Right hindlimb (tissue), 1 donor: Measurements from ENCODE around the gene KIF5C.

Experiments used
- DNase-seq: peaks from one replicate; pipeline ENCODE4 v3.0.0-alpha.2; 2018

KIF5C gene

GRCh38 chr2:148926981-148927401 is 52.0 kb downstream of the KIF5C start:
- DNase-seq = no peak

DNA sequence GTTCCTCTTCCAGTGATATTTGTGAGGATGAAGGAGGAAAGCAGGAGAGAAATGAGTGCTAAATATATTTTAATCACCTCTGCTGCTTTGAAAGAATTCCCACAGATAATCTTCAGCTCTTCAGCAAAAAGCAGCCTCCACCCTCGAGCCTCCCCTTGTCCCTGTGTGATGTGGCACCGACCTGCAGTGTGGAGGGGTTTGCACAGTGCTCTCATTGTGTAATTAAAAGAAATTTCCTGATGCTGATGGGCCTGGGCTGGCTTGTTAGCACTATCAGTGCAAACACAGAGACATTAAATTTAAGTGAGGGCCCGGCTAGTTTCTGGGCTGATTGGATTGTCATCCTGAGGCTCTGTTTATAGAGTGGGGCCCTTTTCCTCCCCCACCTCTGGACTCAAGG is 53.4 kb downstream of the KIF5C start:
- no peak for DNase-seq

DNA sequence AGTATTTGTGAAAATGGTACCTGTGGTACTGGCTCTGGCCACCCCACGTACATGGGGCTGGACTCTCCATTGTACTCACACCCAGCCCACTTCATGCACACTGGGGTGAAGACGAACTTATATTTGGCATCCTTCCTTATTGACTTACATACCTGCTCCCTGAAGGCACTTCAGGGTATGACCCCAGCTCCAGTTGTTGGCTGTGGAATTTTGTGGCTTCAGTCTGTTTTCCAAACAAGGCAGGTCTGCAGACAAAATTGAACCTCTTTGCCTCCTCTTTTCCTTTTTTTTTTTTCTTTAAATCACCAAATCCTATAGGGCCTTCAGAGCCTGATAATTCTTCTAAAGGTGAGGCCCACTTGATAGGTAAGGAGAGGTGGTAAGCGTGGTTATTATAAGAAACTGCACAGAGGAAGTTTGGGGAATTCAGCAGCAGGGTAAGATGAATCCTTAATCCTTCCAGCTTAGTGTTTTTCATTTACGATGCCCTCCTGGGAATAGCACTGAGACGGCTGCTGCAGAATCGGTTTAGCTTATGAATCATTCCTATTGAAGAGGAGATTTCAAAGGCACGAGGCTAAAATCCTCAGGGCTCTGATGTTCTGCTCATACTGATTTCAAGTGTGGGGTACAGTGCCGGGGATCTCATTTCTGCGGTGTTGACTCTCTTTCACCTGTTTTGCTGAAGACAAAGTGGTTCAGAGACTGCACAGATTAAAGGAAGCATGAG is 55.2 kb downstream of the KIF5C start:
- no peak for DNase-seq

DNA sequence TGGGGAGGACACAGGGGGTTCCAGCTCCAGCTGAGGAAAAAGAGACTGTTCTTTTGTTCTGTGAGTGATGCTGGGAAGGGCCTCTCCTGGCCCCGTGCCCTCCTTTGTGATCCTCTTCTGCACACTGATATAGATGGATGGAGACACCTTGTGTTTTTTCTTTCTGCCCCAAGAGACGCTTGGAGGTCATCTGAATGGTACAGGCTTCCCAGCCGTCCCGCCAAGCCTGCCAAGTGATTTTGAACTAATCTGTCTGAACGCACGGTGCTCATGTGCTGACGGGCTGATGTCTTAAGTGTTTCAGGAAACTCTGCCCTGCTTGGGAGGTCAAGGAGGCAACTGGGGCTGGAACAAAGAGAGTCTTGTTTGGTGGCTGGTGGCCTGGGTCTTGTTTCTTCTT is 57.5 kb downstream of the KIF5C start:
- no peak for DNase-seq

- DNase-seq = no peak
Measured at GRCh38 chr2:148933456-148933855, 58.4 kb downstream of the KIF5C start.

DNA sequence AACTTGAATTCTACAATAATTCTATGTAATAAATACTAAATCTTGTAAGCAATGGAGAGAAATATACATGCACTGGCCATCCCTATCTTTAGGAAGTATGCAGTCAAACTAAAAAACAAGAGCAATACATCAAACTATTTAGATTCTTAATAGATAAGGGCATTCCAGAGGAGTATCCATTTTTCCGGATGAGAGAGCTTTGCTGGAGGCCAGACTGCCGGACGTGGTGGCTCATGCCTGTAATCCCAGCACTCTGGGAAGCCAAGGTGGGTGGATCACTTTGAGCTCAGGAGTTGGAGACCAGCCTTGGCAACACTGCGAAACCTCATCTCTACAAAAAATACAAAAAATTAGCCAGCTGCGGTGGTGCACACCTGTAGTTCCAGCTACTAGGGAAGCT is 60.8 kb downstream of the KIF5C start:
- DNase-seq = no peak

DNA sequence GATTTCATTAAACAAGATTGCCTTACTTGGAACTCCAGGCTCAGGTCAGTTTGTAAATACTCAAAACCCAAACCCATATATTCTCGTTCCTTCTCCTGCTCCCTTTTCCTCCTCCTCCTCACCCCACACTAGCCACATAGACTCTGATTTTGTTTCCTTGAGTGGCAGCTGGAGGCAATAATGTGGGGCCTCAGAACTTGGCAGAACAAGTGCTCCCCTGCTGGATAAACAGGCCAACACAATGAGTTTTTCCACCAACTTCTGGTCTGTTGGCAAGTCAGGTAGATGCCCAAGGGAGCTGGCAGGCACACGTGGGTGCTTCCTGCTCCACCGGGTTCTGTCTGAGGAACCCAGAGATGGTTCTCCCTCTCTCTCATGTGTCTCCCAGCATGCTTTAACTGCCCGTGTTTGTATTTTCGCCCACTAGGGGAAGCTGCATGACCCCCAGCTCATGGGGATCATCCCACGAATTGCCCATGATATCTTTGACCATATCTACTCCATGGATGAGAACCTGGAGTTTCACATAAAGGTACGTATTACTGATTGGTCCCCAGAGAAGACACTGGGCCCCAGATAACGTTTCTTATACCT is 61.9 kb downstream of the KIF5C start:
- DNase-seq = no peak

- no peak for DNase-seq
Measured at GRCh38 chr2:148939271-148939670, 64.2 kb downstream of the KIF5C start.

- no peak for DNase-seq
Measured at GRCh38 chr2:148943097-148943496, 68.1 kb downstream of the KIF5C start.

GRCh38 chr2:148944536-148944935 is 69.5 kb downstream of the KIF5C start:
- no peak for DNase-seq

DNA sequence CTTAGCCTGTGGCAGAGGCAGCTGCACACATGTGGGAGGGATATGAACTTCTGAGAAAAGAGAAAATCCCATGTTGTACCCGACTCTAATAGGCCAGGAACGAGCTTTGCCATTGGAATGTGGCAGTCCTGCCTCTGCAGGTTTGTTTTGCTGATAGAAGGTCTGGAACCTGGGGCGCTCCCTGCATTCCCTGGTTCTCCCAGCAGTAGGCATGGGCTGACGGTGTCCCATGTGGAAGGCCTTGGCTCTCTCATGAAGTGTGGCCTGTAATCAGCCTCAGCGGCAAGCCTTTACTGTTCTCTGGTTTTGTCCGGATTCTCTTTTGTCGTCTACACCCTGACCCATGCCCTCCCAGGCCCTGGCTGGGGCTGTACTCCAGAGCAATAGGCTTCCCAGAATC is 72.3 kb downstream of the KIF5C start:
- DNase-seq = no peak

GRCh38 chr2:148948868-148949267 is 73.8 kb downstream of the KIF5C start:
- no peak for DNase-seq

GRCh38 chr2:148949348-148949747 is 74.3 kb downstream of the KIF5C start:
- no peak for DNase-seq

DNA sequence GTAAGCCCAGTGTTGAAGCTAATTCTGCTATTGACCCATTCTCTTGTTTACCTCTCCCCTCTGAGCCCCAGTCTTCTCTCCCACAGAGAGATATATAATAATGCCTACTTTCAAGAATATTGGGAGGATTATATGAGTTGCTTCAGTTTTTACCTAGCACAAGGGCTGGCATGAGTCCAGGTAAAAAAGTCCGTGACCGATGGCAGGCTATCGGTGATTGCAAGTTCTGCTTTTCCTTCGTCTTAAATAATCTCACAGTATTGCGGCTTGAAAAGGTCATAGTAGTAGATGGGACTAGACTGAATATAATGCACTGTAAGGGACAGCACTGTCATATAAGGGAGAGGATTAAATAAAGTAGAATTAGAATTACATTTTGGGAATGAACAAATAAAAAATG is 77.6 kb downstream of the KIF5C start:
- DNase-seq = no peak

DNA sequence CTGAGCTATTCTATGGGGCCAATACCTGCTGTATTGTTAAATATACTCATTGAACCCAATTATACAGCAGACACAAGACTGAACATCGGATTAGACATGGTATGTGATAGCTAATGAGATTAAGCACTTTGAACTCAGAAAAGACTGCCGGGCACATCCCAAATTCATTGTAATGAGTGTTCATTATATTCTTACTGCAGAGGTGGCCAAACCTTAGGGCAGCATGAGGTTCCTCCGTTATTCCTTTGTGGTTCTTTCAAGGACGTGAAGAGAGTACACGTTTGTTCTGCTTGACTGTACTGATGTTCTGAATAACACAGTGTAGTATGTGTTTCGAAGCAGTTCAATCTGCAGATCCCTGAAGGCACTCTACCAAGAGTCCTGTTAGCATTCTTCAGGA is 78.4 kb downstream of the KIF5C start:
- no peak for DNase-seq

DNA sequence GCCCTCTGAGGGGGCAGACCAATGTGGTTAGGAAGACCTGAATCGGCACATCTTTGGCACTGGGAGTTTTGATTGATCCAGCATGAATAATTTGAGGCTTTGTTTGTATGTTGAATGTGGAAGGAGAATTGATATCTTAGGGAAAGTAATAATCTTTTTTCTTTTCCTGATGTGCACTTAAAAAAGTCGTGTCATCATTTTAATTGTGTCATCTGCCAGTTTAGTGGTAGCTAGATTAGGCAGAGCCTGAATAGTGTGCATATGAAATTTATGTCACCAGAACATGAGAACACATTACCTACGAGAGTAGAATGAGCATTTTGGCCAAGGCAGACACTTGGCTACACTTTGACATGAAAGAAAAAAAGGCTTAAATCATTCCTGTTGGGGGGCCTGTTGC is 79.5 kb downstream of the KIF5C start:
- DNase-seq = no peak

DNA sequence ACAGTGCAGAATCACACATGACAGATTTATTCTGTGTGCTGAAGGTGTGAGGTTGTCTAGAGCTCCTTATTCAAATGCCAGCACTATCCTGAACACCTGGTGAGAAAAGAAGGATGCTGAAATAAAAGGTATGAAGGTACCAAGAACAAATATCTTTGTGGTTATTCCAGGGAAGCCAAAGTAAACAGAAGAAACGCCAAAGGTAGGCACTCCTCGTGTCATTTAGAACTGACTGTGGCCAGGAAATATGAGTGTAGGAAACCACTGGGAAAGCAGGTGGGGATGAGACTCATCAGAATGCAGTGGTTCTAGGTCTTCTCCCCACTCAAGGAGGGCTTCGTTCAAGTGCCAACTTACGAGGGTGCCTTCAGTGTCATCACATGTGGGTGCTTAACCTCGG is 80.8 kb downstream of the KIF5C start:
- no peak for DNase-seq

GRCh38 chr2:148957023-148957422 is 82.0 kb downstream of the KIF5C start:
- DNase-seq = no peak

DNA sequence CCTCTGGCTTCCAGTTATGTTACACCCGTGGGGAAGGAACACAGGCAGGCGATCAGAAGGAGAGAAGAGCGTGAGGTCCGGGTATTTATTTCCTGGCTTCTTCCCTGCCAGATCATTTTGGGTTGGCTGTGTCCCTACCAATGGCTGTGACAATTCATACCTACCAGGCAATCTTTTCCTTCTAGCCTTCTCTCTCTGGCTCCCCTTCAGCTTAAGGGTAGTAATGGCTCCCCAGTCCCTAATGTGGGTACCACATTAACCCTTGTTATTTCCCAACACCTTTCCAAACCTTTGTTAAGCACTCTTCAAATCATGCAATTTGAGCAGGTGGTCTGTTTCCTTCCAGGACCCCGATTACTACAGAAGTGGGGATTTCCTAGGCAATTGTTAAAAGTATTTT is 84.7 kb downstream of the KIF5C start:
- DNase-seq = no peak

DNA sequence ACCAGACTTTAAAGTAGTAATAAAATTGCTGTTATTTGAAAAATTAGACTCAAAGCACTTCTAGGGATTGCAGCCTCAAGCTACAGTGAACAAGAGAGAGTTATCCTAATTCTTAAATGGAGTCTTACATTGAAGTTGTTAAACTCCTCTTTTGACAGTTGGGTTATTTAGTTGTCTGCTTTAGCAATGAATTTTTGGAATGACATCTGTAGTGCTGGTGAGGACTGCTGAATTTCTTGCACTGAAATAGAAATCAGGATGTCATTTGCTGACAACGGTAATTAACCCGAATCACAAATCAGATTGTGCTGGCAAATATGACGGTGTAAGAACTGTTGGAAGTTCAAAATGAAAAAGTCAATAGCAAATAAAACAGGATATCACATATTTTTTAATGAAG is 85.5 kb downstream of the KIF5C start:
- no peak for DNase-seq

DNA sequence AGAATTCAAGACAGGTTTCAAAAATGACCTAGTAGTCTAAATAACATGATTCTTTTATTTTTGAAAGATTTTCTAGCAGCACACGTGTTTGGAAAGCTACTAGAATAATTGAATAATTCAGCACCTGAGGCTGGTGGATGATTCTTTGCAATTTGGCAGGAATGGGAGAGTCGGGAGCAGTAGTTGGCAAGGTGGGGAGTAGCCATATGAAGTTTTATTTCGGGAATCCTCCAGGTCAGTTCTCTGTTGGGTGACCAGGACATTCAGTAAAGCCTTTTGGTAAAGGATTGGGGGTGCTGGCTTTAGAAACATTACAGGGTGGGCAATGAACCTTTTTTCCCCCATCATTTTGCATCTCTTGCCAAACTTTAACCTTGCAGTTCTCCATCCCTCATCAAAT is 88.4 kb downstream of the KIF5C start:
- no peak for DNase-seq

DNA sequence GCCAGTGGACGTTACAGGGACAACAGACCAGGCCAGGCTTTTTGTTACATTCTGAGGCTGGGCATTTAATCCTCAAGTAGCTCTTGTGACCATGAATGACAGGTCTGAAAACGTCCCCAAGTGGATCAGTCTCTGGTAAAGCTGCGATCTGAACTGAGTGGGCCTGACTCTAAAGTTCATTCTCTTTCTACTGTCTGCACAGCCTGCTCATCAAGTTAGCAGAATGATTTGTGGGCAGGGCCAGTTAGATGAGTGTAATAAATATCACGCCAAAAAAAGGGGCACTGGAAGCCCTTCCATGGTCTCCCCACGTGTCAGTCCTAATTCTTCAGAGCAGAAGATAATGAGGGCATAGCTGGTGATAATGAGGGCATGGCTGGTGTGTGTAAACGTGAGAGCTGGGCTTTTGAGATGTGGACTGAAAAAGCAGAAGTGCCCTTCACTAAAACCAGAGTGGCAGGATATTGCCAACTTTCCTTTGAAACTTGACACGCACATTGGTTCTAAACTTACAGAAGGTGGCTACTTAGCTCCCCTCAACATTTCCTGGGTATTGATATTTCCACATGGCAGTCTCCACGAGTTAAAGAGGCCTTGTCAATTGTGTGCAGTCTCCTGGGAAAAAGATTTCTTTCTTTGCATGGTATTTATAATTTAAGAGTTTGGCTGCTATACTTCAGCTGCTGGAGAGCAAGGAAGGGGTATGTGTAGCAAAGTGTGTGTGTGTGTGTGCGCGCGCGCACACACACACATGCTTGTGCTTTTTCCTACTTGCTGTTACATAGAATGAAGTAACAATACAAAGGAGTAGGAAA is 90.8 kb downstream of the KIF5C start:
- no peak for DNase-seq

GRCh38 chr2:148966438-148966758 is 91.4 kb downstream of the KIF5C start:
- DNase-seq = no peak

DNA sequence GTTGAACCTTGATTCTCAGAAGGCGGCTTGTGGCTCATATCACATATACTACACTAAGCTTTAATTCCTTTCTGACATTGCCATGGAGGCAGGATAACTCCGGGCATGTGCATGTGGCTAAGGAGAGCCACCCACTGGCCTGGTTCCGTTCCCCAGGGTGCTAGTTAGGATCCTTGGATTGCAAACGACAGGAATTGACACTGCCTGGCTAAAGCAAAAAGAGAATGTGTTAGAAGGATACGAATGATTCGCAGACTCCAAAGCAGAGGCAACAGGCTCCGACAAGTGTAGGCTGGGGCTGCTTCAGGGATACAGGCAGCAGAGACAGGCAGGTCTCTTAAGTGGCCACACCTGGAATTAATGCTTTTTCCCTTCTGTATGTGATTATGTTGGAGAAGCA is 92.0 kb downstream of the KIF5C start:
- DNase-seq = no peak
